ENCODE measurements around the gene FCHSD2. TPM values are rescaled to one million over a fixed set of nuclear protein-coding genes. Genes with fewer than 3 reads are reported as not detected.
A peak's percentile ranks its signal among the peaks of the same experiment; 100 is the strongest.

The FCHSD2 gene
- total and polyA plus RNA-seq, 2 of the 8 experiments (the other 6 are each of a cell fraction or from before 2014, with no cell fraction given) = 4.1 to 7.8 TPM

DNA sequence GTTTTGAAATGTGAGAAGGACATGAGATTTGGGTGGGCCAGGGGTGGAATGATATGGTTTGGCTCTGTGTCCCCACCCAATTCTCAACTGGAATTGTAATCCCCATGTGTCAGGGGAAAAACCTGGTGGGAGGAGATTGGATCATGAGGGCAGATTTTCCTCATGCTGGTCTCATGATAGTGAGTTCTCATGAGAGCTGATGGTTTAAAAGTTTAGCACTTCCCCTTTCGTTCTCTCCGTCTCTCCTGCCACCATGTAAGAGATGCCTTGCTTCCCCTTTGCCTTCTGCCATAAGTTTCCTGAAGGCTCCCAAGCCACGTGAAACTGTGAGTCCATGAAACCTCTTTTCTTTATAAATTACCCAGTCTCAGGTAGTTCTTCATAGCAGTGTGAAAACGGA lies 113.5 kb downstream of the FCHSD2 start:
- Histone ChIP-seq H3K18ac (ENCODE audit: extremely low read depth, low read length) (no peak overlapping the region), H3K9me3 (ENCODE audit: insufficient read depth in 2 of 2, low read depth in 1 of 2, low read length in 1 of 2) (peaks cover 7 to 32% of the 10 kb centered on the region in 2 experiments; a peak in 3 of 4 replicates), H3K4me3 (ENCODE audit: extremely low read depth in 1 of 4, insufficient read depth in 2 of 4, low read depth in 3 of 4, low read length in 4 of 4) (no peak overlapping the region), H4K8ac (ENCODE audit: extremely low read depth, insufficient read depth, low read length) (no peak overlapping the region), H3K4me2 (ENCODE audit: insufficient read depth in 1 of 2, low read depth in 2 of 2, low read length in 2 of 2) (0 out of 4 replicates have a peak overlapping the region, but pooled peaks of 1 of the 2 experiments have one; percentile 8), H2BK120ac (replicated peaks; ENCODE audit: low read depth, low read length) (no peak overlapping the region), H3K4me1 (replicated peaks in 1 of 4; ENCODE audit: control insufficient read depth in 3 of 4, insufficient read depth in 4 of 4, low read length in 3 of 4) (peaks cover 0 to 3% (median 0%) of the 10 kb centered on the region in 4 experiments; a peak in 3 of 7 replicates), H3K79me1 (ENCODE audit: low read depth, low read length) (no peaks in the 10 kb centered on the region), H3K23me2 (ENCODE audit: low read depth, low read length) (no peaks in the 10 kb centered on the region), H3K4ac (replicated peaks; ENCODE audit: insufficient read length, low read depth, low read length) (no peak overlapping the region), H4K20me1 (replicated peaks in 1 of 2; ENCODE audit: control insufficient read depth in 1 of 2, insufficient read depth in 2 of 2, low read length in 2 of 2) (no peaks in the 10 kb centered on the region), H2BK15ac (ENCODE audit: low read length) (no peak overlapping the region), H2AK5ac (ENCODE audit: low read depth, low read length) (no peak overlapping the region), H2BK20ac (ENCODE audit: low read length) (no peak overlapping the region), H4K91ac (replicated peaks; ENCODE audit: insufficient read length, low read length) (no peak overlapping the region), H3K36me3 (ENCODE audit: control insufficient read depth in 2 of 4, insufficient read depth in 4 of 4, low read length in 3 of 4) (no peaks in the 10 kb centered on the region; a peak in 2 of 8 replicates), H3K27ac (ENCODE audit: low read depth, low read length) (no peak overlapping the region), H2BK12ac (ENCODE audit: low read depth, low read length) (no peak overlapping the region), H4K5ac (ENCODE audit: insufficient read length, low read depth, low read length) (no peak overlapping the region), H3K56ac (replicated peaks; ENCODE audit: insufficient read length, low read depth, low read length) (no peak overlapping the region), H3K9ac (replicated peaks in 1 of 4; ENCODE audit: extremely low read depth in 1 of 4, low read depth in 3 of 4, low read length in 3 of 4) (no peak overlapping the region), H3K14ac (ENCODE audit: insufficient read length) (no peak overlapping the region), H3K79me2 (ENCODE audit: control insufficient read depth in 1 of 2, insufficient read depth in 2 of 2, low read length in 2 of 2) (no peaks in the 10 kb centered on the region), H2AFZ (ENCODE audit: low read length) (no peak overlapping the region), H3K23ac (ENCODE audit: insufficient read length) (no peak overlapping the region), H2BK5ac (ENCODE audit: low read depth, low read length) (no peak overlapping the region), H3K27me3 (replicated peaks in 1 of 4; ENCODE audit: control insufficient read depth in 3 of 4, extremely low read depth in 1 of 4, insufficient read depth in 3 of 4, low read length in 3 of 4) (no peaks in the 10 kb centered on the region)
- no peak for FAIRE-seq
- DNase-seq (ENCODE audit: low read depth in 1 of 2, low spot score in 2 of 2) = no peak
- 99% methylated on average over 4 of the region's 4 CpGs; no CpG with 5 or more reads in 1 of the 2 experiments for WGBS, 2 experiments (ENCODE audit: extremely low coverage in 1 of 2, insufficient coverage in 1 of 2, insufficient read length in 1 of 2, insufficient replicate concordance in 2 of 2, low coverage in 1 of 2, low lambda C conversion rate in 2 of 2, missing lambda C conversion rate in 1 of 2)
- POLR2A ChIA-PET (ENCODE audit: partially characterized antibody) = no interaction called here
- TF ChIP-seq KDM5A (IDR thresholded peaks at IDR 0.05; ENCODE audit: low read length) (no peak), EP300 (IDR thresholded peaks at IDR 0.05; ENCODE audit: borderline replicate concordance in 1 of 2, low read depth in 2 of 2, low read length in 2 of 2) (no peak), BCL11A (IDR thresholded peaks at IDR 0.05; ENCODE audit: low read depth in 2 of 2, low read length in 2 of 2) (no peak), NANOG (IDR thresholded peaks at IDR 0.05; ENCODE audit: insufficient read depth, low read depth, low read length, poor library complexity, severe bottlenecking) (no peak), POU5F1 (IDR thresholded peaks at IDR 0.05; ENCODE audit: low read depth, low read length) (no peak), EZH2 (IDR thresholded peaks at IDR 0.05; ENCODE audit: low read depth, low read length, severe bottlenecking) (no peak), CBX8 (IDR thresholded peaks at IDR 0.05; ENCODE audit: borderline replicate concordance, low read depth, low read length) (no peak), SAP30 (IDR thresholded peaks at IDR 0.05; ENCODE audit: insufficient read depth, insufficient replicate concordance, low read length) (no peak), BRCA1 (IDR thresholded peaks at IDR 0.05; ENCODE audit: low read depth, low read length) (no peak)
- CTCF ChIA-PET (ENCODE audit: partially characterized antibody) = no interaction called here
